Activated naive CD4-positive, alpha-beta T cell treated with anti-CD3 and anti-CD28 coated beads, Interleukin-2, amount 10 ng/mL, durations not matched to agents 7 days and 5 days (primary cell): Measurements from ENCODE around the gene TSHZ2.

Source experiments
- CTCF ChIA-PET: fragments of 350-600 bp; sonication (Branson Sonifier 250); formaldehyde crosslinking; loops from one replicate; lab custom pipeline; 2021; ENCODE audit warnings: antibody characterized with exemption; lab: Charles Lee
- DNase-seq: peaks from one replicate; pipeline ENCODE4 v3.0.0-alpha.2; 2020
- H3K27ac Mint-ChIP-seq: one replicate; pipeline ENCODE4 v1.8.0; 2021; ENCODE audit warnings: mild to moderate bottlenecking, moderate library complexity, mixed read lengths
- H3K27me3 Mint-ChIP-seq: one replicate; pipeline ENCODE4 v1.8.0; 2021; ENCODE audit warnings: mild to moderate bottlenecking, mixed read lengths
- H3K36me3 Mint-ChIP-seq: one replicate; pipeline ENCODE4 v1.8.0; 2021; ENCODE audit warnings: mixed read lengths
- H3K4me1 Mint-ChIP-seq: one replicate; pipeline ENCODE4 v1.8.0; 2021; ENCODE audit warnings: mixed read lengths
- H3K4me3 Mint-ChIP-seq: one replicate; pipeline ENCODE4 v1.8.0; 2021; ENCODE audit warnings: mild to moderate bottlenecking, moderate library complexity, mixed read lengths
- H3K9me3 Mint-ChIP-seq: one replicate; pipeline ENCODE4 v1.8.0; 2021; ENCODE audit warnings: mixed read lengths

Gene TSHZ2

GRCh38 chr20:53247468-53248103 lies 275.4 kb downstream of the TSHZ2 start:
- Mint-ChIP-seq H3K9me3 (no peaks in the 10 kb centered on the region), H3K27ac (no peak overlapping the region), H3K4me3 (no peak overlapping the region), H3K36me3 (no peaks in the 10 kb centered on the region), H3K27me3 (no peaks in the 10 kb centered on the region), H3K4me1 (no peaks in the 10 kb centered on the region)
- no peak for DNase-seq
- CTCF ChIA-PET = no interaction called here

GRCh38 chr20:53250456-53250855 lies 278.3 kb downstream of the TSHZ2 start:
- no peaks in the 10 kb centered on the region for H3K9me3 Mint-ChIP-seq
- no peak overlapping the region for H3K4me3 Mint-ChIP-seq
- peaks cover 11% of the 10 kb centered on the region for H3K36me3 Mint-ChIP-seq
- H3K27me3 Mint-ChIP-seq = no peaks in the 10 kb centered on the region
- no peak for DNase-seq
- H3K27ac Mint-ChIP-seq = no peak overlapping the region
- CTCF ChIA-PET = no interaction called here
- no peaks in the 10 kb centered on the region for H3K4me1 Mint-ChIP-seq

- DNase-seq = no peak
- Mint-ChIP-seq H3K4me1 (no peaks in the 10 kb centered on the region), H3K27ac (no peak overlapping the region), H3K9me3 (no peaks in the 10 kb centered on the region), H3K36me3 (peaks cover 14% of the 10 kb centered on the region), H3K4me3 (no peak overlapping the region), H3K27me3 (no peaks in the 10 kb centered on the region)
- CTCF ChIA-PET = no interaction called here
These were observed 279.8 kb downstream of the TSHZ2 start for GRCh38 chr20:53252002-53252401.

GRCh38 chr20:53253668-53254067 lies 281.5 kb downstream of the TSHZ2 start:
- no peak overlapping the region for H3K27ac Mint-ChIP-seq
- no peak overlapping the region for H3K4me3 Mint-ChIP-seq
- H3K9me3 Mint-ChIP-seq = no peaks in the 10 kb centered on the region
- CTCF ChIA-PET = no interaction called here
- no peak for DNase-seq
- no peaks in the 10 kb centered on the region for H3K27me3 Mint-ChIP-seq
- peaks cover 14% of the 10 kb centered on the region for H3K36me3 Mint-ChIP-seq
- no peaks in the 10 kb centered on the region for H3K4me1 Mint-ChIP-seq

- H3K27me3 Mint-ChIP-seq = no peaks in the 10 kb centered on the region
- no peak overlapping the region for H3K4me3 Mint-ChIP-seq
- no peak for DNase-seq
- H3K4me1 Mint-ChIP-seq = no peaks in the 10 kb centered on the region
- no peaks in the 10 kb centered on the region for H3K9me3 Mint-ChIP-seq
- H3K27ac Mint-ChIP-seq = no peak overlapping the region
- H3K36me3 Mint-ChIP-seq = peaks cover 14% of the 10 kb centered on the region
- CTCF ChIA-PET = no interaction called here
These were observed 283.0 kb downstream of the TSHZ2 start for GRCh38 chr20:53255102-53255710.

- no peaks in the 10 kb centered on the region for H3K9me3 Mint-ChIP-seq
- CTCF ChIA-PET = no interaction called here
- no peak for DNase-seq
- H3K4me3 Mint-ChIP-seq = no peak overlapping the region
- H3K27me3 Mint-ChIP-seq = no peaks in the 10 kb centered on the region
- H3K27ac Mint-ChIP-seq = no peak overlapping the region
- H3K4me1 Mint-ChIP-seq = no peaks in the 10 kb centered on the region
- H3K36me3 Mint-ChIP-seq = peaks cover 11% of the 10 kb centered on the region
These were observed 286.6 kb downstream of the TSHZ2 start for GRCh38 chr20:53258741-53259140.

- Mint-ChIP-seq H3K9me3 (no peaks in the 10 kb centered on the region), H3K27me3 (no peaks in the 10 kb centered on the region)
These were observed 288.0 kb downstream of the TSHZ2 start for GRCh38 chr20:53260168-53260567.

GRCh38 chr20:53260591-53260990 lies 288.4 kb downstream of the TSHZ2 start:
- Mint-ChIP-seq H3K36me3 (peaks cover 3% of the 10 kb centered on the region), H3K27ac (no peak overlapping the region), H3K9me3 (no peaks in the 10 kb centered on the region), H3K4me3 (no peak overlapping the region), H3K4me1 (no peaks in the 10 kb centered on the region), H3K27me3 (no peaks in the 10 kb centered on the region)
- CTCF ChIA-PET = no interaction called here
- no peak for DNase-seq

More at GRCh38 chr20:53260168-53260567, 288.0 kb downstream of the TSHZ2 start:
- DNase-seq = no peak
- H3K36me3 Mint-ChIP-seq = peaks cover 3% of the 10 kb centered on the region
- no peak overlapping the region for H3K4me3 Mint-ChIP-seq
- H3K4me1 Mint-ChIP-seq = no peaks in the 10 kb centered on the region
- CTCF ChIA-PET = no interaction called here
- no peak overlapping the region for H3K27ac Mint-ChIP-seq

GRCh38 chr20:53262365-53262764 lies 290.2 kb downstream of the TSHZ2 start:
- H3K27me3 Mint-ChIP-seq = no peaks in the 10 kb centered on the region
- no peak for DNase-seq
- no peaks in the 10 kb centered on the region for H3K36me3 Mint-ChIP-seq
- CTCF ChIA-PET = no interaction called here
- H3K9me3 Mint-ChIP-seq = no peaks in the 10 kb centered on the region
- no peaks in the 10 kb centered on the region for H3K4me1 Mint-ChIP-seq
- no peak overlapping the region for H3K4me3 Mint-ChIP-seq
- H3K27ac Mint-ChIP-seq = no peak overlapping the region

- Mint-ChIP-seq H3K4me3 (no peak overlapping the region), H3K4me1 (no peaks in the 10 kb centered on the region), H3K27me3 (no peaks in the 10 kb centered on the region), H3K27ac (no peak overlapping the region), H3K36me3 (no peaks in the 10 kb centered on the region), H3K9me3 (no peaks in the 10 kb centered on the region)
- no peak for DNase-seq
- CTCF ChIA-PET = no interaction called here
These were observed 291.6 kb downstream of the TSHZ2 start for GRCh38 chr20:53263554-53264438.

GRCh38 chr20:53264604-53265003 lies 292.4 kb downstream of the TSHZ2 start:
- no peak for DNase-seq
- H3K27me3 Mint-ChIP-seq = no peaks in the 10 kb centered on the region
- H3K27ac Mint-ChIP-seq = no peak overlapping the region
- no peaks in the 10 kb centered on the region for H3K9me3 Mint-ChIP-seq
- H3K4me3 Mint-ChIP-seq = no peak overlapping the region
- CTCF ChIA-PET = no interaction called here
- H3K36me3 Mint-ChIP-seq = no peaks in the 10 kb centered on the region
- no peaks in the 10 kb centered on the region for H3K4me1 Mint-ChIP-seq

- Mint-ChIP-seq H3K4me1 (no peaks in the 10 kb centered on the region), H3K27ac (no peak overlapping the region), H3K9me3 (no peaks in the 10 kb centered on the region), H3K27me3 (no peaks in the 10 kb centered on the region), H3K4me3 (no peak overlapping the region), H3K36me3 (no peaks in the 10 kb centered on the region)
- CTCF ChIA-PET = no interaction called here
- DNase-seq = no peak
These were observed 293.2 kb downstream of the TSHZ2 start for GRCh38 chr20:53265304-53265875.

GRCh38 chr20:53269380-53269779 lies 297.2 kb downstream of the TSHZ2 start:
- DNase-seq = no peak
- CTCF ChIA-PET = no interaction called here

GRCh38 chr20:53270792-53271375 lies 298.7 kb downstream of the TSHZ2 start:
- H3K4me1 Mint-ChIP-seq = no peaks in the 10 kb centered on the region
- H3K27ac Mint-ChIP-seq = no peak overlapping the region
- no peaks in the 10 kb centered on the region for H3K9me3 Mint-ChIP-seq
- no peaks in the 10 kb centered on the region for H3K36me3 Mint-ChIP-seq
- CTCF ChIA-PET = no interaction called here
- no peak for DNase-seq
- no peak overlapping the region for H3K4me3 Mint-ChIP-seq
- H3K27me3 Mint-ChIP-seq = no peaks in the 10 kb centered on the region

More at GRCh38 chr20:53269380-53269779, 297.2 kb downstream of the TSHZ2 start:
- Mint-ChIP-seq H3K4me1 (no peaks in the 10 kb centered on the region), H3K36me3 (no peaks in the 10 kb centered on the region), H3K27me3 (no peaks in the 10 kb centered on the region), H3K27ac (no peak overlapping the region), H3K9me3 (no peaks in the 10 kb centered on the region), H3K4me3 (no peak overlapping the region)
